ENCODE results near the gene MED23. TPM values are rescaled to one million over a fixed set of nuclear protein-coding genes. Genes with fewer than 3 reads are reported as not detected.

The MED23 gene
- total RNA-seq, 1 donor from 2014 or later = 10.8 TPM

DNA sequence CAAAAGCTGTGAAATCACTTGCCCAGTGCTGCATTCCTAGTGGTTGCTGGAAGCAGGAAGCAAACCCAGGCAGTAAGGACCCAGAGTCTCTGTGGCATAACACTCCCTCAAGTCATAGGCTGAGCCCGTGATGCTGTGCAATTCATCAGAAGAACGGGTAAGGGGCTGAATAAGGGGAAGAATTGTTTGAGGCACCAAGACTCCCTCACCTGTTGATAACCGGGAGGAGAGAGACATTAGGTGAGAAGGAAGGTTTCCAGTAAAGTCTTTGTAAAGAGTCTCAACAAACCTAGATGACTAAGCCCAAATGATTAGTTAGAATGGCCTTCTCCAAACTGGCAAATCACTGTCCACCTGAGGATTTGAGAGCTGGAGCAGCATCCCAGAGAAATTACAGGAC, 27.3 kb upstream of the MED23 start:
- intact Hi-C loops (cut with micrococcal nuclease) = no loop called here
- TF ChIP-seq, protein P1, sequence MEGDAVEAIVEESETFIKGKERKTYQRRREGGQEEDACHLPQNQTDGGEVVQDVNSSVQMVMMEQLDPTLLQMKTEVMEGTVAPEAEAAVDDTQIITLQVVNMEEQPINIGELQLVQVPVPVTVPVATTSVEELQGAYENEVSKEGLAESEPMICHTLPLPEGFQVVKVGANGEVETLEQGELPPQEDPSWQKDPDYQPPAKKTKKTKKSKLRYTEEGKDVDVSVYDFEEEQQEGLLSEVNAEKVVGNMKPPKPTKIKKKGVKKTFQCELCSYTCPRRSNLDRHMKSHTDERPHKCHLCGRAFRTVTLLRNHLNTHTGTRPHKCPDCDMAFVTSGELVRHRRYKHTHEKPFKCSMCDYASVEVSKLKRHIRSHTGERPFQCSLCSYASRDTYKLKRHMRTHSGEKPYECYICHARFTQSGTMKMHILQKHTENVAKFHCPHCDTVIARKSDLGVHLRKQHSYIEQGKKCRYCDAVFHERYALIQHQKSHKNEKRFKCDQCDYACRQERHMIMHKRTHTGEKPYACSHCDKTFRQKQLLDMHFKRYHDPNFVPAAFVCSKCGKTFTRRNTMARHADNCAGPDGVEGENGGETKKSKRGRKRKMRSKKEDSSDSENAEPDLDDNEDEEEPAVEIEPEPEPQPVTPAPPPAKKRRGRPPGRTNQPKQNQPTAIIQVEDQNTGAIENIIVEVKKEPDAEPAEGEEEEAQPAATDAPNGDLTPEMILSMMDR (IDR thresholded peaks at IDR 0.05; ENCODE audit: borderline replicate concordance) = no peak
- no peak overlapping the region for H3K4me3 ChIP-seq
- no peaks in the 10 kb centered on the region for H3K4me1 ChIP-seq
- H3K27ac ChIP-seq (replicated peaks) = no peak overlapping the region
- DNase-seq = no peak
- no peaks in the 10 kb centered on the region for H3K27me3 ChIP-seq (ENCODE audit: low read depth)
- H3K9me3 ChIP-seq (replicated peaks) = no peaks in the 10 kb centered on the region
- H3K36me3 ChIP-seq = no peaks in the 10 kb centered on the region

DNA sequence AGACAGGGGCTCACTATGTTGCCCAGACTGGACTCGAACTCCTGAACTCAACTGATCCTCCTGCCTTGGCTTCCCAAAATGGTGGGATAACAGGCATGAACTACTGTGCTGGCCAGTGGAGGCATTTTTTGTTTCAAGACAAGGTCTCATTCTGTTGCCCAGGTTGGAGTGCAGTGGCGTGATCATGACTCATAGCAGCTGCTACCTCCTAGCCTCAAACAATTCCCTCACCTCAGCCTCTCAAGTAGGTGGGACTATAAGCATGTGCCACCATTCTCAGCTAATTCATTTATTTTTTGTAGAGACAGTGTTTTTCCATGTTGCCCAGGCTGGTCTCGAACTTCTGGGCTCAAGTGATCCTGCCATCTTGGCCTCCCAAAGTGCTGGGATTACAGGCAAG, 26.3 kb upstream of the MED23 start:
- H3K27ac ChIP-seq (replicated peaks) = no peak overlapping the region
- TF ChIP-seq, protein P1 (IDR thresholded peaks at IDR 0.05; ENCODE audit: borderline replicate concordance) = no peak

DNA sequence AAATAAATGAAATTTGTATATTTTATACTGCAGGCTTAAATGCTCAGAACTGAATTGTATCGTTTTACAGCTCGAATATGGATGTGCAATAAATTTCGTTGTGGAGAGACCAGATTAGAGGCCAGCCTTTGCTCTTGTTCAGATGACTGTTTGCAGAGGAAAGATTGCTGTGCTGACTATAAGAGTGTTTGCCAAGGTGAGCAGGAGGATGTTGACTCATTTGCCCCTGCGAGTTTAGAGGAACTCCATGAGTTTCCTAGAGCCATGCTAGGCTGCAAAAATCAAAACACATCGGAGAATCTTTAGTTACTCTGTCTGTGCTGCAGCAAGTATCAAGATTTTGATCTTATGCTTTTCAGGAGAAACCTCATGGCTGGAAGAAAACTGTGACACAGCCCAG, 24.4 kb upstream of the MED23 start:
- Histone ChIP-seq H3K9me3 (replicated peaks) (no peaks in the 10 kb centered on the region), H3K27ac (replicated peaks) (no peak overlapping the region), H3K4me1 (no peaks in the 10 kb centered on the region), H3K27me3 (ENCODE audit: low read depth) (no peaks in the 10 kb centered on the region), H3K4me3 (no peak overlapping the region), H3K36me3 (no peaks in the 10 kb centered on the region)
- DNase-seq = no peak
- TF ChIP-seq, protein P1 (IDR thresholded peaks at IDR 0.05; ENCODE audit: borderline replicate concordance) = no peak
- intact Hi-C loops (cut with micrococcal nuclease) = no loop called here

More for the DNA sequence above, 26.3 kb upstream of the MED23 start:
- Histone ChIP-seq H3K9me3 (replicated peaks) (no peaks in the 10 kb centered on the region), H3K36me3 (no peaks in the 10 kb centered on the region), H3K4me3 (no peak overlapping the region), H3K4me1 (no peaks in the 10 kb centered on the region), H3K27me3 (ENCODE audit: low read depth) (no peaks in the 10 kb centered on the region)
- intact Hi-C loops (cut with micrococcal nuclease) = no loop called here
- DNase-seq = no peak

DNA sequence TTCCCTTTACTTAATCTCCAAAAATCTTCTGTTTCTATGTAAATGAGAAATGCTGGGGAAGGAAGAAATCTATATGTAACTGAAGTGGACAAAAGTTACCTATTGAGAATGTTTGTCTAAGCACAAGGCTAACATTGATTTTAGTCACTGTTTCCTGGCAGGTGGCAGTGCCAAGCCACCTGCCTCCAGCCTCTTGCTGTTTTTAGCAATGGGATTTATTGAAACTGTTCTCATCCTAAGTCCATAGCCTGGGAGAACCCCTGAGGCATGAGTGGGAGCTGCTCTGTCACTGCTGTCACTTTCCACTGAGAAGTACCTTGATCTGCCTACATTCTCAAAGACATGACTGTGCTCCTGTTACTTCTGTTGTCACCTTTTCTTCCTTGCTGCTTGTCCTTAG, 23.7 kb upstream of the MED23 start:
- TF ChIP-seq, protein P1 (IDR thresholded peaks at IDR 0.05; ENCODE audit: borderline replicate concordance) = no peak
- intact Hi-C loops (cut with micrococcal nuclease) = no loop called here
- H3K9me3 ChIP-seq (replicated peaks) = no peaks in the 10 kb centered on the region
- H3K4me1 ChIP-seq = no peaks in the 10 kb centered on the region
- H3K4me3 ChIP-seq = no peak overlapping the region
- no peaks in the 10 kb centered on the region for H3K27me3 ChIP-seq (ENCODE audit: low read depth)
- DNase-seq = no peak
- H3K27ac ChIP-seq (replicated peaks) = no peak overlapping the region
- no peaks in the 10 kb centered on the region for H3K36me3 ChIP-seq

DNA sequence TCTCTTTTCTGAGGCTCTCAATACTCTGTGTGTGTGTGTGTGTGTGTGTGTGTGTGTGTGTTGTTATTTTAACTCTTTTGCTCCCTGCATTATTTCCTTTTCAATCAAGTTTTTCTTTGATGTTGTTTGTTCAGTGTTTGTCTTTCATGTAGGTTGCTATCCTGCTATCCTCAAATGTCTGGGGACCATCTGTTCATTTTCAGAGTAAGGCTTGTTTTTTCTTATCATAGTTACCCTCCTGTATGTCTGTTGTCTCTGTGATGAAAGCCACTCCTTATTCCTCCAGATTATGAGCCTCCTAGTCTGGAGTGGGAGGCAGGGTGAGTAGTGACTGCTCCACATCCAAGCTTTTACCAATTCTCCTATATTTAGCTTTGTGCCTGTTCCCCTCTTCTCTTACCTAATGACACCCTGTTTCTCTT, 18.2 kb upstream of the MED23 start:
- H3K27me3 ChIP-seq (ENCODE audit: low read depth) = no peaks in the 10 kb centered on the region
- no peak overlapping the region for H3K4me3 ChIP-seq
- TF ChIP-seq, protein P1 (IDR thresholded peaks at IDR 0.05; ENCODE audit: borderline replicate concordance) = no peak
- H3K36me3 ChIP-seq = no peaks in the 10 kb centered on the region
- H3K4me1 ChIP-seq = no peaks in the 10 kb centered on the region
- H3K9me3 ChIP-seq (replicated peaks) = no peaks in the 10 kb centered on the region
- no peak overlapping the region for H3K27ac ChIP-seq (replicated peaks)
- DNase-seq = no peak
- intact Hi-C loops (cut with micrococcal nuclease) = no loop called here

DNA sequence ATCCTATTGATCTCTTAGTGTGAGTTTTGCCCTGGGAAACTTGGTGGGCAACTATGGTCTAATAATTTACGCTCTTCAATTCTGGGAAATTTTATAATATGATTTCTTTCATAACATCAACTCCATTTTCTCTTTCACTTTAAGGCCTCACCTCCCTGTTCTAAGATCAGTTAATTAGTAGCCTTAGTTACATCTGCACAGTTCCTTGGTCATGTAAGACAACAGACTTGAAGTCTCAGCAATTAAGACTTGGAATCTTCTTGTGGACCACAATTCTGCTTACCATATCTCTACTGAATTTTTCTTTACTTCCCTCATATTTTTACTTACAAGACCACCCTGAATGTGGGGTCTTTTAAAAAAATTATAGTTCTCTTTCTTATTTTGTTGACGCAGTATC, 17.8 kb upstream of the MED23 start:
- DNase-seq = no peak
- no peaks in the 10 kb centered on the region for H3K27me3 ChIP-seq (ENCODE audit: low read depth)
- no peaks in the 10 kb centered on the region for H3K9me3 ChIP-seq (replicated peaks)
- H3K4me1 ChIP-seq = no peaks in the 10 kb centered on the region
- H3K27ac ChIP-seq (replicated peaks) = no peak overlapping the region
- TF ChIP-seq, protein P1 (IDR thresholded peaks at IDR 0.05; ENCODE audit: borderline replicate concordance) = no peak
- no peak overlapping the region for H3K4me3 ChIP-seq
- H3K36me3 ChIP-seq = no peaks in the 10 kb centered on the region
- intact Hi-C loops (cut with micrococcal nuclease) = no loop called here
